ENCODE results near the gene BLNK. TPM values are rescaled to one million over a fixed set of nuclear protein-coding genes. Genes with fewer than 3 reads are reported as not detected.

Gene BLNK
- total and polyA plus RNA-seq, 2 experiments from 2014 or later = not detected

DNA sequence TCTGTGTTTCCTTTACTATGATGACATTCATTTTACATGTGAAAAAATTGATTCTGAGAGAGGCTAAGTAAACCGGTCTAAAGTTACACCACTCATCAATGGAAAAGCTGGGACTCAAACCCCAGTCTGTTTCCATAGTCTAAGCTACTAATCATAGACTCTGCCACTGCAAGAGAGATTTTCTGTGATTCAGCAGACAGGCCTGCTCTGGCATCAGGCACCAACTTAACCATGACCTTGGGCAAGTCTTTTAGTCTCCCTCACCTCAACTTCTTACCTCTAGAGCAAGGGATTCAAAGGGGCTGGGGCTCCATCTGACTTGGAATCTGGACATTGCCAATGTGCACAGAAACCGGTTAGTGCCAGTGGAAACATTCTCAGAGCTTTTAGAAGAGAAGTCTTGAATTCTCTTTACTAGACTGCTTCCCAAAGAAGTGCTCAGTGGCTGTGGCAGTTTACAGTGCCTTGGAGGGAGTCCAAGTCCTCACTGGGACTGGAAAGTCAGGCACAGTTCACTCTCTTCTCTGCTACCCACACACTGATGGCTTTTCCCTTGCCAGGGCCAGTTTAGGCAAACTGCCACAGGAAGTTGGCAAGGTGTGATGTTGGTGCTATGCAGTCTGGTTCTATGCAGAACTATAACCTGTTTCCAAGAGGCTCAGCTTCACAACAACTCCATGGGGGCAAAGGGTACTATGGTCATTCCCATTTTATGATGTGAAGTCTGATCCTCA is 4.5 kb upstream of the BLNK start:
- no peak for DNase-seq
- no peaks in the 10 kb centered on the region for H3K36me3 ChIP-seq (ENCODE audit: low read depth)
- H3K4me3 ChIP-seq = no peak overlapping the region
- no peak for TF ChIP-seq EZH2phosphoT487 (IDR thresholded peaks at IDR 0.05; ENCODE audit: insufficient read depth, low read depth)
- TF ChIP-seq EZH2 (IDR thresholded peaks at IDR 0.05; ENCODE audit: insufficient read depth, poor library complexity, severe bottlenecking) = no peak
- H2AFZ ChIP-seq = no peak overlapping the region
- no peaks in the 10 kb centered on the region for H4K20me1 ChIP-seq (ENCODE audit: insufficient read depth)
- no peaks in the 10 kb centered on the region for H3K9me2 ChIP-seq (ENCODE audit: insufficient read depth)
- H3K4me1 ChIP-seq (ENCODE audit: insufficient read depth) = no peaks in the 10 kb centered on the region
- no peak overlapping the region for H3K4me2 ChIP-seq (ENCODE audit: unreplicated experiment)
- WGBS, 2 experiments (ENCODE audit: low coverage in 1 of 2, low lambda C conversion rate in 2 of 2, missing lambda C conversion rate in 2 of 2) = 41 to 61% methylated on average over 2 of the region's 2 CpGs
- no peak overlapping the region for H3K27ac ChIP-seq
- H3K9me3 ChIP-seq (ENCODE audit: low read depth) = no peaks in the 10 kb centered on the region
- no peaks in the 10 kb centered on the region for H3K27me3 ChIP-seq (replicated peaks; ENCODE audit: insufficient read depth)
- no peaks in the 10 kb centered on the region for H3F3A ChIP-seq (ENCODE audit: insufficient read depth)
- no peaks in the 10 kb centered on the region for H3K79me2 ChIP-seq (ENCODE audit: insufficient read depth)
- in situ Hi-C loops (cut with MboI) = loop anchor here (25.0 kb wide), 1 partner anchor 264 kb away; no protein-coding TSS in a partner anchor
- H3K9ac ChIP-seq = no peak overlapping the region

DNA sequence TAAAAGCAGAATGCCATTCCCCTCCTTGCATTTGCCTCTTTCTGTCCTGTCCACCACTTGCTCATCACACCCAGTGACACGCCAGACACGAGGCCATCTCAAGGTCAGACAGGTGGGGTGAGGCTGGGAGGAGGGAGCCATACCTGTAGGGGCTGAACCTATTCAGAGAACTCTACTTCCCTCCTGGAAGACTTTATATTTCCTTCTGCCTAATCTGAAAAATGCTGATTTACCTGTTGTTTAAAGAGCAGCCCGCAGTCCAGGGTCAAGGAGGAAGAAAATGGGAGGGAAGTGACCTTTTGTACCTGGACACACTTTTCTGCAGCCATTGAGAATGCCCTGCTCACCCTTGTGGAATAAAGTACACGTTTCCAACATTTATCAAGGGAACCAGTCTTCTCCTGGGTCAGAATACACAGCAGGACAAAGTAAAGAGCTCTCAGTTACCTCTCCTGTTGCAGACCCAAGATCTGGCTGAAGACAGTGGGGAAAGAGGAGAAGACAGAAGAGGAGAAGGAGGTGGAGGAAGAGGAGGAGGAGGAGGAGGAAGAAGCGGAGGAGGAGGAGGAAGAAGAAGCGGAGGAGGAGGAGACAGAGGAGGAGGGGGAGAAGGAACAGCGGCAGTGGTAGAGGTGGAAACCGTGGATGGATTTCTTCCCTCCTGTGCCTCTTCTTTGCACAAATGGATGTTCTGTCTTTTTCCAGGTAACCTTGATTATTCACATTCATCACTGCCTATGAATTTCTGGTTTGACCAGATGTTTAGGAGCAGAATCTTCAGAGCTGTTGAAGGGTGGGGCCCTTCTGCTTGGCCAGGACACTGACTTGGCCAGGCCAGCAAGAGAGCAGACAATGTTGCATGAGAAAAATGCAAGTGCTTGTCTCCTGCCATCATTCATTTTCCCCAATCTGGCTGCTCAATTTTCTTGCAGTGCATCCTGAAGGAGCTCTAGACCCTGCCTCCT is 1.2 kb upstream of the BLNK start:
- no peaks in the 10 kb centered on the region for H3K4me1 ChIP-seq (ENCODE audit: insufficient read depth)
- H3K4me2 ChIP-seq (ENCODE audit: unreplicated experiment) = no peak overlapping the region
- no peak overlapping the region for H2AFZ ChIP-seq
- DNase-seq = no peak
- no peaks in the 10 kb centered on the region for H4K20me1 ChIP-seq (ENCODE audit: insufficient read depth)
- no peaks in the 10 kb centered on the region for H3K79me2 ChIP-seq (ENCODE audit: insufficient read depth)
- H3K27ac ChIP-seq = no peak overlapping the region
- H3K27me3 ChIP-seq (replicated peaks; ENCODE audit: insufficient read depth) = no peaks in the 10 kb centered on the region
- no peaks in the 10 kb centered on the region for H3K9me2 ChIP-seq (ENCODE audit: insufficient read depth)
- H3K36me3 ChIP-seq (ENCODE audit: low read depth) = no peaks in the 10 kb centered on the region
- WGBS, 2 experiments (ENCODE audit: low coverage in 1 of 2, low lambda C conversion rate in 2 of 2, missing lambda C conversion rate in 2 of 2) = 40 to 45% methylated on average over 6 to 8 of the region's 8 CpGs
- no peak overlapping the region for H3K9ac ChIP-seq
- no peaks in the 10 kb centered on the region for H3F3A ChIP-seq (ENCODE audit: insufficient read depth)
- TF ChIP-seq EZH2 (IDR thresholded peaks at IDR 0.05; ENCODE audit: insufficient read depth, poor library complexity, severe bottlenecking) (no peak), EZH2phosphoT487 (IDR thresholded peaks at IDR 0.05; ENCODE audit: insufficient read depth, low read depth) (no peak)
- no peak overlapping the region for H3K4me3 ChIP-seq
- H3K9me3 ChIP-seq (ENCODE audit: low read depth) = no peaks in the 10 kb centered on the region
- in situ Hi-C loops (cut with MboI) = no loop called here

DNA sequence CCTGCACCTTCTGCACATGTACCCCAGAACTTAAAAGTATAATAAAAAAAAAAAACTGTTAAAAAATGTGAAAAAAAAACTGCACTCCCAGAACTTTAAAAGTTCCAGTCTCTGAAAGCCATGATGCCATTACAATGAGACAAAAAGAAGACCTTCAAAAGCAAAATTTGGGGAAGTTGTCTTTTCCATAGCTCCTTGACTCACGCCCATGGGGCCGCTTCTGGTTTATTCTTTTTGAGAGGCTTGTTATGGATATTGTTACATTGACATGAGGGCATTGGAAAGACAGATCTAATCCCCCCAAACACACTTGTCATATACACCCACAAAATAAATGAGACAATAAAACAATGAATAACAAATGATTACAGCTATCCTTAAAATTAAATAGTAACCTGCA is 798 bp downstream of the BLNK start:
- Histone ChIP-seq H3K9me3 (ENCODE audit: low read depth) (no peaks in the 10 kb centered on the region), H3K27me3 (replicated peaks; ENCODE audit: insufficient read depth) (no peaks in the 10 kb centered on the region), H3K27ac (no peak overlapping the region), H3K4me1 (ENCODE audit: insufficient read depth) (no peaks in the 10 kb centered on the region), H3K4me3 (no peak overlapping the region), H3K9me2 (ENCODE audit: insufficient read depth) (no peaks in the 10 kb centered on the region), H2AFZ (no peak overlapping the region), H3K9ac (no peak overlapping the region), H3K4me2 (ENCODE audit: unreplicated experiment) (no peak overlapping the region), H3F3A (ENCODE audit: insufficient read depth) (no peaks in the 10 kb centered on the region), H3K36me3 (ENCODE audit: low read depth) (no peaks in the 10 kb centered on the region), H4K20me1 (ENCODE audit: insufficient read depth) (no peaks in the 10 kb centered on the region), H3K79me2 (ENCODE audit: insufficient read depth) (no peaks in the 10 kb centered on the region)
- 39% methylated on average over 2 of the region's 2 CpGs for WGBS, 2 experiments (ENCODE audit: low coverage in 1 of 2, low lambda C conversion rate in 2 of 2, missing lambda C conversion rate in 2 of 2)
- in situ Hi-C loops (cut with MboI) = no loop called here
- TF ChIP-seq EZH2phosphoT487 (IDR thresholded peaks at IDR 0.05; ENCODE audit: insufficient read depth, low read depth) = no peak
- TF ChIP-seq EZH2 (IDR thresholded peaks at IDR 0.05; ENCODE audit: insufficient read depth, poor library complexity, severe bottlenecking) = no peak
- DNase-seq = no peak

DNA sequence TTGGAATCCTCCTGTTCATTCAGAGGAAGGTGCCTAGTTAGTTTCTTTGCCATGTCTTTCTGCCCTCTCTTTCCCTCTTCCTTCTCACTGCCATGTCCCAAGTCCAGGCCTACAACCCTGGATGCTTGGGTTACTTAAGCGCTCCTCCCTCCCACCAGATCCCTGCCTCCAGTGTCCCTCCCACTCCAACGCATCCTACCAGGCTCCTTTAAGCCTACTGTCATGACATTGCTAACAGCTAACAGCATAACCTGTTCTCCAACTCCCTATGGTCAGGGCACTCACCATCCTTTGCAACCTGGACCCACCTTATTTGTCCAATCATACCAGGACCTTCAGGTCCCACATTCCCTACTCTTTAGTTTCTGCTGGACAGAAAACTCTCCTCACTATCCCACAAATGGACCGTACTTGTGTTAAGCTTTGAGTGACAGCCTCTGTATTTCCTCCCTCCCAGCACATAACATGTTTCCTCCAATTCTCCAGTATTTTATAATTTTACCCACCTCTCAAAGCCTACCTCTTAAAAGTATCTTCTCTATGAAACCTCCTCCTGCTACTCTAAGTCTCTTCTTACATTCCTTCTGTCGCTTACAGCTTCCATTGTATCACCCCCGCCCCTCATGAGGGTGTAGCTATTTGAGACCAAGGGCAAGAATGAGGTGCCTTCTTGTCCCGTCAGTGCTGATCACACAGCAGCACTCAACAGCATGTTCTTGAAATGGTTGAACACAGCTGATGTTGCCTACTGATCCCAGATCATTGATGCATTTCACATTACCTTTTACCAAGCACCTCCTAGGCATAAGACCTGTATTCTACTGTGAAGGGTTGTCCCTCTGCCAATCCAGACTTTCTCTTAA is 1.7 kb downstream of the BLNK start:
- Histone ChIP-seq H3K79me2 (ENCODE audit: insufficient read depth) (no peaks in the 10 kb centered on the region), H3K9me2 (ENCODE audit: insufficient read depth) (no peaks in the 10 kb centered on the region), H3K4me3 (no peak overlapping the region), H3K9me3 (ENCODE audit: low read depth) (no peaks in the 10 kb centered on the region), H3K9ac (no peak overlapping the region), H4K20me1 (ENCODE audit: insufficient read depth) (no peaks in the 10 kb centered on the region), H3K27ac (no peak overlapping the region), H3K36me3 (ENCODE audit: low read depth) (no peaks in the 10 kb centered on the region), H3K27me3 (replicated peaks; ENCODE audit: insufficient read depth) (no peaks in the 10 kb centered on the region), H3F3A (ENCODE audit: insufficient read depth) (no peaks in the 10 kb centered on the region), H3K4me1 (ENCODE audit: insufficient read depth) (no peaks in the 10 kb centered on the region), H3K4me2 (ENCODE audit: unreplicated experiment) (no peak overlapping the region), H2AFZ (no peak overlapping the region)
- TF ChIP-seq EZH2 (IDR thresholded peaks at IDR 0.05; ENCODE audit: insufficient read depth, poor library complexity, severe bottlenecking) = no peak
- TF ChIP-seq EZH2phosphoT487 (IDR thresholded peaks at IDR 0.05; ENCODE audit: insufficient read depth, low read depth) = no peak
- in situ Hi-C loops (cut with MboI) = no loop called here
- DNase-seq = no peak
- 49 to 58% methylated on average over 6 of the region's 6 CpGs for WGBS, 2 experiments (ENCODE audit: low coverage in 1 of 2, low lambda C conversion rate in 2 of 2, missing lambda C conversion rate in 2 of 2)

Data from GM23248 (cell line).